HEK293 (cell line): ENCODE results near the gene CACNA1F.

ENCODE experiments used
- EGR2 ChIP-seq: fragments of 450-650 bp; formaldehyde crosslinking; IDR thresholded peaks from 2 replicates; pipeline ENCODE4 v1.5.1; 2016; ENCODE audit warnings: low read depth, missing biosample characterization, missing genetic modification characterization
- GLIS1 ChIP-seq: fragments of 450-650 bp; formaldehyde crosslinking; IDR thresholded peaks from 2 replicates; pipeline ENCODE4 v1.5.1; 2016; ENCODE audit warnings: missing biosample characterization, missing genetic modification characterization
- GLIS2 ChIP-seq: fragments of 450-650 bp; formaldehyde crosslinking; IDR thresholded peaks from 2 replicates; pipeline ENCODE4 v1.5.1; 2016; ENCODE audit warnings: missing biosample characterization, missing genetic modification characterization
- HOXA7 ChIP-seq: sonication (generic); formaldehyde crosslinking; IDR thresholded peaks from 2 replicates; pipeline ENCODE4 v1.8.1; 2022; ENCODE audit warnings: missing genetic modification reagents, borderline replicate concordance
- KLF1 ChIP-seq: fragments of 450-650 bp; formaldehyde crosslinking; IDR thresholded peaks from 2 replicates; pipeline ENCODE4 v1.5.1; 2016; ENCODE audit warnings: missing biosample characterization, missing genetic modification characterization
- OVOL3 ChIP-seq: fragments of 450-650 bp; formaldehyde crosslinking; IDR thresholded peaks from 2 replicates; pipeline ENCODE4 v1.5.1; 2016; ENCODE audit warnings: missing biosample characterization, missing genetic modification characterization
- RBAK ChIP-seq: fragments of 450-650 bp; formaldehyde crosslinking; IDR thresholded peaks from 2 replicates; pipeline ENCODE4 v1.5.1; 2016; ENCODE audit warnings: missing biosample characterization, missing genetic modification characterization
- SP7 ChIP-seq: fragments of 450-650 bp; formaldehyde crosslinking; IDR thresholded peaks from 2 replicates; pipeline ENCODE4 v1.5.1; 2016; ENCODE audit warnings: missing biosample characterization, missing genetic modification characterization
- TRIM28 ChIP-seq: IDR thresholded peaks from 2 replicates; pipeline ENCODE4 v1.6.1; 2011; ENCODE audit warnings: low read length, control low read depth, borderline replicate concordance
- YY2 ChIP-seq: fragments of 450-650 bp; formaldehyde crosslinking; IDR thresholded peaks from 2 replicates; pipeline ENCODE4 v1.5.1; 2016; ENCODE audit warnings: missing biosample characterization, missing genetic modification characterization
- ZBTB48 ChIP-seq: fragments of 450-650 bp; formaldehyde crosslinking; IDR thresholded peaks from 2 replicates; pipeline ENCODE4 v1.5.1; 2016; ENCODE audit warnings: missing biosample characterization, missing genetic modification characterization
- ZBTB8A ChIP-seq: fragments of 450-650 bp; formaldehyde crosslinking; IDR thresholded peaks from 2 replicates; pipeline ENCODE4 v1.5.1; 2016; ENCODE audit warnings: missing biosample characterization, missing genetic modification characterization
- ZFHX2 ChIP-seq: fragments of 450-650 bp; formaldehyde crosslinking; conservative IDR thresholded peaks from 2 replicates; pipeline ENCODE4 v1.5.1; 2016; ENCODE audit warnings: missing biosample characterization, missing genetic modification characterization
- ZNF140 ChIP-seq: fragments of 450-650 bp; formaldehyde crosslinking; IDR thresholded peaks from 2 replicates; pipeline ENCODE4 v1.5.1; 2016; ENCODE audit warnings: missing biosample characterization, missing genetic modification characterization
- ZNF175 ChIP-seq: fragments of 450-650 bp; formaldehyde crosslinking; IDR thresholded peaks from 2 replicates; pipeline ENCODE4 v1.5.1; 2016; ENCODE audit warnings: missing biosample characterization, missing genetic modification characterization
- ZNF292 ChIP-seq: fragments of 450-650 bp; formaldehyde crosslinking; IDR thresholded peaks from 2 replicates; pipeline ENCODE4 v1.5.1; 2016; ENCODE audit warnings: low read depth, missing biosample characterization, missing genetic modification characterization, borderline replicate concordance
- ZNF341 ChIP-seq: fragments of 450-650 bp; formaldehyde crosslinking; IDR thresholded peaks from 2 replicates; pipeline ENCODE4; 2016; ENCODE audit warnings: low read depth, missing biosample characterization, missing genetic modification characterization
- ZNF362 ChIP-seq: fragments of 450-650 bp; formaldehyde crosslinking; IDR thresholded peaks from 2 replicates; pipeline ENCODE4 v1.5.1; 2016; ENCODE audit warnings: missing biosample characterization, missing genetic modification characterization
- ZNF449 ChIP-seq: fragments of 450-650 bp; formaldehyde crosslinking; IDR thresholded peaks from 2 replicates; pipeline ENCODE4 v1.5.1; 2017; ENCODE audit warnings: missing biosample characterization, mild to moderate bottlenecking, missing genetic modification characterization, moderate library complexity
- ZNF488 ChIP-seq: fragments of 450-650 bp; formaldehyde crosslinking; IDR thresholded peaks from 2 replicates; pipeline ENCODE4 v1.5.1; 2016; ENCODE audit warnings: missing biosample characterization, missing genetic modification characterization
- ZNF518A ChIP-seq: fragments of 450-650 bp; formaldehyde crosslinking; conservative IDR thresholded peaks from 2 replicates; pipeline ENCODE4 v1.5.1; 2016; ENCODE audit warnings: low read depth, missing biosample characterization, missing genetic modification characterization
- ZNF600 ChIP-seq: fragments of 450-650 bp; formaldehyde crosslinking; IDR thresholded peaks from 2 replicates; pipeline ENCODE4 v1.5.1; 2016; ENCODE audit warnings: missing biosample characterization, missing genetic modification characterization
- ZNF610 ChIP-seq: fragments of 450-650 bp; formaldehyde crosslinking; IDR thresholded peaks from 2 replicates; pipeline ENCODE4 v1.5.1; 2016; ENCODE audit warnings: missing biosample characterization, missing genetic modification characterization, borderline replicate concordance
- ZNF645 ChIP-seq: fragments of 450-650 bp; formaldehyde crosslinking; IDR thresholded peaks from 2 replicates; pipeline ENCODE4; 2016; ENCODE audit warnings: missing biosample characterization, missing genetic modification characterization
- ZNF677 ChIP-seq: fragments of 450-650 bp; IDR thresholded peaks from 2 replicates; pipeline ENCODE4 v1.5.0; 2018; ENCODE audit warnings: missing biosample characterization, mild to moderate bottlenecking, missing genetic modification characterization, moderate library complexity
- ZNF785 ChIP-seq: fragments of 450-650 bp; formaldehyde crosslinking; IDR thresholded peaks from 2 replicates; pipeline ENCODE4 v1.5.1; 2016; ENCODE audit warnings: missing biosample characterization, missing genetic modification characterization
- ZSCAN30 ChIP-seq: fragments of 450-650 bp; IDR thresholded peaks from 2 replicates; pipeline ENCODE4 v1.5.1; 2018; ENCODE audit warnings: missing biosample characterization, mild to moderate bottlenecking, missing genetic modification characterization, moderate library complexity
- ZSCAN4 ChIP-seq: fragments of 450-650 bp; formaldehyde crosslinking; IDR thresholded peaks from 2 replicates; pipeline ENCODE4 v1.5.1; 2017; ENCODE audit warnings: missing biosample characterization, missing genetic modification characterization
- ZSCAN5A ChIP-seq: fragments of 450-650 bp; formaldehyde crosslinking; IDR thresholded peaks from 2 replicates; pipeline ENCODE4 v1.5.1; 2016; ENCODE audit warnings: missing biosample characterization, missing genetic modification characterization
- ZXDB ChIP-seq: fragments of 450-650 bp; formaldehyde crosslinking; IDR thresholded peaks from 2 replicates; pipeline ENCODE4 v1.5.1; 2016; ENCODE audit warnings: missing biosample characterization, missing genetic modification characterization

Gene CACNA1F

GRCh38 chrX:49282647-49283011, 49.5 kb upstream of the CACNA1F start (continued):
- TF ChIP-seq SP7 (no peak), GLIS1 (tag by site-specific recombination) (0 out of 2 replicates have a peak, but pooled peaks have one; percentile 6), KLF1 (tag by site-specific recombination) (0 out of 2 replicates have a peak, but pooled peaks have one; percentile 10), ZNF600 (peak; percentile 96), ZNF175 (tag by site-specific recombination) (no peak), OVOL3 (tag by site-specific recombination) (no peak), ZXDB (peak; percentile 42; the same call in 1 of the 2 replicates), ZNF449 (tag by site-specific recombination) (no peak), TRIM28 (no peak), ZNF645 (tag by site-specific recombination) (no peak), ZNF140 (no peak), ZBTB8A (tag by site-specific recombination) (no peak), ZSCAN4 (tag by site-specific recombination) (0 out of 2 replicates have a peak, but pooled peaks have one; percentile 29), ZNF677 (no peak), ZBTB48 (tag by site-specific recombination) (peak; percentile 50; the same call in 1 of the 2 replicates), HOXA7 (no peak), YY2 (tag by site-specific recombination) (no peak), ZNF488 (tag by site-specific recombination) (no peak), ZSCAN30 (no peak), EGR2 (no peak; the same call in none of the 2 replicates), ZNF362 (tag by site-specific recombination) (no peak), ZNF610 (tag by site-specific recombination) (no peak), ZFHX2 (tag by site-specific recombination) (0 out of 2 replicates have a peak, but pooled peaks have one; percentile 23), RBAK (tag by site-specific recombination) (no peak), ZNF341 (tag by site-specific recombination) (no peak), GLIS2 (tag by site-specific recombination) (no peak; the same call in 1 of the 2 replicates), ZNF518A (tag by site-specific recombination) (no peak), ZNF292 (tag by site-specific recombination) (no peak), ZNF785 (no peak), ZSCAN5A (no peak)
